GM21528 (cell line): ENCODE measurements around the gene ZNF174.

ENCODE experiments used
- ATAC-seq: cut with Tn5 transposase; IDR thresholded peaks from one replicate; pipeline ENCODE4 v1.9.1; 2021; ENCODE audit warnings: mild to moderate bottlenecking, moderate library complexity; ENCODE audit not compliant: unreplicated experiment, low FRiP score

ZNF174 gene

DNA sequence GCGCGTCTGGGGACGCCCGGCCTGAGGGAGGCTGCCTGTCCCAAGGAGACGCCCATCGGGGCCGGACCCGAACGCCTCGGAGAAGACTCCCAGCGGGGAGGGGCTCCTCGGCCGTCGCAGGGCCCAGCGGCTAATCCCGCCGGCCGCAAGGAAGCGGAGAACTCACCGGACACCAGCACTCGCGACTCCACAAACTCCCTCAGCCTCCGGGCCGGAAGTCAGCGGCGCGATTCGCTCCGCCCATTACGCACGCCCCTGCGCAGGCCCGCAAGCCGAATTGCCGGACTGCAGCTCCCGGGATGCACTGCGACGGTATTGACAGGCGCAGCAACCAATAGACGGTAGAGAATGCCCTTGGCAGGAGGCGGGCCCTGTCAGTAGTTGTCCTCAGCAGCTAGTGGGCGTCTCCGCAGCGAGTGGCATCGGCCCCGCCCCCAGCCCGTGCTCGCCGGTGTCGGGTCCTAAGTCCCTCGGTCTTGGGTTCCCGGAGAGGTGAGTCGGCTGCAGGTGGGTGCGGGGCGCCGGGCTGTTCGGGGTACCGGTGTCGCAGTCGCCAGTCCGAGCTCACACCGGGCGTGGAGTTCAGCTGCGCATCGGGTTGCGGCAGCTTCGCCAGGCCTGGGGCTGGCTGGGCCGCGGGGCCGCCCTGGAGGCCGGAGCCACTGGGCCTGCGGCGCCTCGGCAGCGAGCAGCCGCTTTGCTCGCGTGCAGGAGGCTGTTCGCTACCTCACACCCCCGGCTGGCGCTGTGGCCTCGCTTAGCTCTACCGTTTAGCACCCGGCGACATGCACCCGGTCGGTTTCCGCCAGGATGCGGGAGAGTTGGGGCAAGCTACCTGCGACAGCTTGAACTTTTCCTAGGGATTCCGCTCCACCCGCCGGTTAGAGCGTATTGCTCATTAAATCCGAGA lies at the start of gene ZNF174, which contains the start of gene ZSCAN32:
Gene ZNF174 (plus strand): TSS at position 437 of the 910 bp plus-strand sequence. CDS start 790 bp downstream, outside the sequence.
Gene ZSCAN32 (minus strand): TSS at position 226 of the 910 bp plus-strand sequence. CDS start 3,447 bp downstream, outside the sequence.
- peak; percentile 96 for ATAC-seq

DNA sequence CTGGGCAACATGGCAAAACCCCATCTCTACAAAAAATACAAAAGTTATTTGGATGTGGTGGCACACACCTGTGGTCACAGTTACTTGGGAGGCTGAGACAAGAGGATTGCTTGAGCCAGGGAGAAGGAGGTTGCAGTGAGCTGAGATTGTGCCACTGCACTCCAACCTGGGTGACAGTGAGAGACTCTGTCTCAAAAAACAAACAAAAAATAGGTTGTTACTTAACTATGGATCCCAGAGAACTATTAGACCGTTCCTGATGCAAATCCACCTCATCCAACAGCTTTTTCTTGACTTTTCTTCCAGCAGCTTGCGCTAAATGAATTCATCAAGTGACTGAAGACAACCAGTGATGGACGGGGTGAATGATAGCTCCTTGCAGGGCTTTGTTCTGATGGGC lies 45.4 kb upstream of the ZNF174 start, which contains the start of gene OR2C1:
Gene OR2C1 (plus strand): TSS at position 301 of the 400 bp plus-strand sequence. CDS start 52 bp downstream, at position 353.
- no peak for ATAC-seq

DNA sequence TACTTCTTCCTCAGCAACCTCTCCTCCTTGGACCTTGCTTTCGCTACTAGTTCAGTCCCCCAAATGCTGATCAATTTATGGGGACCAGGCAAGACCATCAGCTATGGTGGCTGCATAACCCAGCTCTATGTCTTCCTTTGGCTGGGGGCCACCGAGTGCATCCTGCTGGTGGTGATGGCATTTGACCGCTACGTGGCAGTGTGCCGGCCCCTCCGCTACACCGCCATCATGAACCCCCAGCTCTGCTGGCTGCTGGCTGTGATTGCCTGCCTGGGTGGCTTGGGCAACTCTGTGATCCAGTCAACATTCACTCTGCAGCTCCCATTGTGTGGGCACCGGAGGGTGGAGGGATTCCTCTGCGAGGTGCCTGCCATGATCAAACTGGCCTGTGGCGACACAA lies 44.9 kb upstream of the ZNF174 start:
- ATAC-seq, result no peak

DNA sequence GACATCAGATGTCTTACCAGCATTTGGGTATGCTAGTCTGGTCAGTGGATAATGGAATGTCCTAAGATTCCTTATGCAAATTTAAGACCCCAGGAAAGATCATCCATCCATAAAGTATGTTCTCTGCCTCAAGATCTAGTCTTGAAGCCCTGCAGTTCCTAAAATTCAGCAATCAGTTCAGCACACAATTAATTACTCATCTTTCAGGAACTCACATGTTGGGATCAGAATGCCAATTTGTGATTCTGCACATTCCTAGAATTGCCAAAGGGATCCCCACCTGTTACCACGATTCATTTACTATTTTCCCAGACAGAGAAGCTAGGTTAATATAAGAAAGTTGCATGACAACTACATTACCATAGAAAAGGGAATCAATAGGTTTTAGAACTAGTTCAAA lies 42.1 kb upstream of the ZNF174 start:
- ATAC-seq, result no peak

DNA sequence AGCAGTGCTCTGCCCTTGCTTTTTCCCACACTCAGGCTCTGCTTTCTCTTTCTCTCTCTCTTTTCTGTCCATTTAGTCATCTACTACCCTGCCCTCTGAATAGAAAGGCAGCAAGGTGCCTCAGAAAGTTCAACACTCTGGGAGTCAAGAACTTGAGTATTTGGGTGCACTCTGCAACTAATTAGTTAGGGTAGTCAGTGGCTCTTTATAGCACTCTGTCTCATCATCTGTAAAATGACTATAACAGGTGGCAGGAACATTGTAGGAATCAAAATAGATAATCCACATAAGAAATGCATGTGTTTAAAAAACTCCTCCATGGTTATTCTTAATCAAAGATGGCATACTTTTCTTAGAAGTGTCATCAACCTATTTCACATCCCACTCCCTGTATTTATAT lies 38.1 kb upstream of the ZNF174 start:
- ATAC-seq, result no peak

DNA sequence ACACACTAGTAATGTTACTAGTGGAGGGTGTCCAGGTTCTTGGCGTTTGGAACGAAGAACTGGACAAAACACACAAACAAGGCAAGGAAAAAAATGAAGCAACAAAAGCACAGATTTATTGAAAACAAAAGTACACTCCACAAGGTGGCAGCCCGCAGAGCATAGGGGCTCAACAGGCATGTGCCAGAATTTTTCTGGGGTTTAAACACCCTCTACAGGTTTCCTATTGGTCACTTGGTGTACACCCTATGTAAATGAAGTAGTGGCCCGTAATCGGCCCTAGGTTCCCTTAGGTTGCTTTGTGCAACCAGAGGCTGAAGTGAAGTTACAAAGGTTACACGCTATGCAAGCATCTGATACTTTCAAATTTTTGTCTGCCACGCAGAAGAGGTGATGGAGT lies 37.2 kb upstream of the ZNF174 start:
- no peak for ATAC-seq

DNA sequence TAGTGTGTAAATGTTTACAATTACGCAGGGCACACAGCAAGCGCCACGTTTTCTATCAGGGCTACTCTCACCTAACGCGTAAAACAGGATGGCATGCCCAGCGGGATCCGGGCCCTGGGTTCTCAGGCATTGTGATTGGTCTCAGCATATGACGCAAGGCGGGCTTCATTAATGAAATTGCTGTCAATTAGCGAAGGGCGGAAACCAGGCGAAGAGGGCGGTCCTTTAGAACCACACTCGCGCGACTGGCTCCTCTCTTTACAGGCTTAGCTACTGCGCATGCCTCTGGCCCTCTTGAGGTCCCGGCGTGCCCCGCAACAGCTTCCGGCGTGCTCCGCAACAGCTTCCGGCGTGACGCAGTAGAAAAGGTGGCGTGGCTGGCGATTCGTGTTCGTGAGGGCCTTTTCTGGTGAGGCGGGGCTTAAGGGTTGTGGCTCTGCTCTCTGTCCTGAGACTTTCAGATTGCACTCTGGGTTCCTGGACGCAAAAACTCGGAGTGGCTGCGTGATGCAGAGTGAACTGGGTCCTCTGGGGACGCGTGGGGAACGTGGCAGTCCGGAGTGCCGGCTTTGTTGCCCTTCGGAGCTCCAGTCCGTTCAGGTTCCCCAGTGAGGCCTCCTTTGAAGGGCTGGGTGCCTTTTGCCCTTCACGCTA lies 36.1 kb upstream of the ZNF174 start:
- ATAC-seq, result peak; percentile 86

DNA sequence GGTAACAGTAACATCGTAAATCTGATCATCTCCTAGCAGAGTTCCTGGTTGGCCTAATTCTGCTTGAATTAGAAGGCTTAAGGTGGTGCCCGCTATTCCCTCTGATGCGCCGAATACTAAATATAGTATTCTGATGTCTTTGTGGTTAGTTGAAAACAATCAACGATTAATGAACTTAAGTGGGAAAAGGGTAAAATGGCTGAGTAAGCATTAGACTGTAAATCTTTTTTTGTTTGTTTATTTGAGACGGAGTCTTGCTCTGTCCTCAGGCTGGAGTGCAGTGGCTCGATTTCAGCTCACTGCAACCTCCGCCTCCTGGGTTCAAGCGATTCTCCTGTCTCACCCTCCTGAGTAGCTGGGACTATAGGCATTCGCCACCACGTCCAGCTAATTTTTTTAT lies 31.9 kb upstream of the ZNF174 start:
- no peak for ATAC-seq

DNA sequence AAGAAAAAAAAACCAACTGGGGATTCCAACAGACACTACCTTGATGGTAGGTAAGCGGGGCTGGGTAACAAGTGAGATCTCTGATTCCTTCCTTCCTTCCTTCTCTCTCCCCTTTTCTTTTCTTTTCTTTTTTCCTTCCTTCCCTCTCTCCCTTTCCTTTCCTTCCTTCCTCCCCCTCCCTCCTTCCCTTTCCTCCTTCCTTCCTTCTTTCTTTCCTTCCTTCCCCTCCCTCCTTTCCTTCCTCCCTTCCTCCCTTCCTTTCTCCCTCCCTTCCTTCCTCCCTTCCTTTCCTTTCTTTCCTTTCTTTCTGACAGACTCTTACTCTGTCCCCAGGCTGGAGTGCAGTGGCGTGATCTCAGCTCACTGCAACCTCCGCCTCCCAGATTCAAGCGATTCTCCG lies 25.3 kb upstream of the ZNF174 start:
- ATAC-seq, result no peak

DNA sequence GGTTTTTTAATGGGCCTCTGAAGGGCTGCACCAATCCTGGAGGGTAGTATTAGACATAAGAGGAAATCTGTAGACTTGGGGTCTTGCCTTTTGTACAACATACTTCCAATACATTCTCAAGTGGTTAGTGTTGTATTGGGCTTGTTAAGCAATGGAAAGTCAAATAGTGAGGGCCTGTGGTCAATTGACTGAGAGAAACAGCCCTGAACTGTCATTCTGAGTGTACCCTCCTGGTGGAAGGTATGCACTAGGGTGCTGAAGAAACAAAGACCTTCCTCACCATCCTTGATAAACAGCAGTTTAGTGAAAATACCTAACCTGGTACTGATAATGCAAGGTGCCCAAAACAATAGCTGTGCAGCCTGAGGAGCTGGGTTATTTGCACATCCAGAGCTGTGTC lies 23.1 kb upstream of the ZNF174 start:
- ATAC-seq, result no peak

DNA sequence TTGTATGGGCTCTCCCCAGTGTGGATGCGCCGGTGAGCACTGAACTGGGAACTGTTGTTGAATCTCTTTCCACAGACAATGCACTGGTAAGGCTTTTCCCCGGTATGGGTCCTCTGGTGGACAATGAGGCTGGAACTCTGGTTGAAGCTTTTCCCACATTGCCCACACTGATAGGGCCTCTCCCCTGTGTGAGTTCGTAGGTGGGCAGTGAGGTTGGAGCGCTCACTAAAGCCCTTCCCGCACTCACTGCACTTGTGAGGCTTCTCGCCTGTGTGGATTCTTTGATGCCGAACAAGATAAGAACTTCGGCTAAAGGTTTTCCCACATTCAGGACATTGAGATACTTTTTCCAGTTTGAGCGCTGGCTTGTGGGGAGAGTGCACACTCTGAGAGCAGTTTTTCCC lies 18.0 kb upstream of the ZNF174 start:
- ATAC-seq, result no peak

DNA sequence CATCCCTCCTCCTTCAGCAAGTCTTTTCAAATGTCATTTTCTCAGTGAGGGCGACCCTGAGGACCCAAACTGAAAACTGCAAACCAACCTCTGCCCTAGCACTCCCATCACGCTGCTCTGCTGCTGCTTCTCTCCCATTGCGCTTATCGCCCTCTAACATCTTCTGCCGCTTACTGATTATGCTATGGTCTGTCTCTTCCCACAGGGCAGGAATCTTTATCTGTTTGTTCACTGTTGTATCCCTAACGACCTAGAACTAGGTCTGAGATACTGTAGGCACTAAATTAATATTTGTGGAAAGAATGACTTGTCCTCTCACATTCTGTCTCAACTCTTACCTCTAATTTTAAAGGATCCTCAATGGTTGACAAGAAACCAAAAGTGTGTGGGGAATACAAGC lies 12.7 kb upstream of the ZNF174 start:
- no peak for ATAC-seq

DNA sequence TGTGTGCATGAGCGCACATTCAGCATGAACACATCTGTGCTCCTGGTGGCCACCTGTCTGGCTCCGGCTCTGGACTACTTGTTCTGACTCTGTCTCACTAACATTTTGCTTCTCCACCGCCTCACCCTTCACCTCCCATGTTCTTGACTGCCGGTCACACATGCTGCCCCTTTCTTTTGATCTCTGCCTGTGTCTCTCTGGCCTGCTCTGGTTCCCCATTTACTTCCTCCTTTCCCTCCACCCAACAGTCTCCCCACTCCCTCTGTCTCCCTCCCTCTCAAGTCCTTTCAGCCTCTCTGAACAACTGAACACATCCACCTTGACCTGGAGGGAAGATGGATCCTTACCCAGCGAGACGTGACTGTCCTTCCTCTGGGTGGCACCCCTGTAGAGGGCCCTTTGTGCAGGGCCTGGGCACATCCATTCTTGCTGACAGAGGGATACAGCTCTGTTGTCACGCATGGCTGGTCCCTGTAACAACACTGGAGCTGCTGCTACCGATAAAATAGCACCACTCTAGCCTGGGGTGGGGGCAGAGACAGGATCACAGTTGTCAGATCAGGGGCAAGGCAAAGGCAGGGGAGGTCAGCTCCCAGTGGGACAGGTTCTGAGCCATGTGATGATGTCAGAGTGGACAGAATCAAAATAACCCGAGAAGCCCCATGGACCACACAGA lies 11.2 kb upstream of the ZNF174 start:
- ATAC-seq, result no peak

DNA sequence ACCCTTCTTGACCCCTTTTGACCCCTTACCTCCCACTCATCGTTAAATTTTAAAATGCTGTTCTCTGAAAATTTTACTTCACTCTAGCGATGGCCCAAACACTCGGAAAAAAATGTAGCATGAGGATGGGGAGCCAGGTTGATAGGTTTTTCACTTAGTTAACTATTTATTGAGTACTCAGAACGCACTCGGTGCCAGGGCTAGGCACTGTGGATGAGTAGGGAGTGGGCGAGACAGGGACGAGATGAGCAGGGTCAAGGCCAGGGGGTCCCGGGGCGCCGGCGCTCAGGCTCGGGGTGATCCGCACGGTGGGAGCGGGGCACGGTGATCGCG lies 603 bp upstream of the ZNF174 start:
- peak; percentile 39 for ATAC-seq

DNA sequence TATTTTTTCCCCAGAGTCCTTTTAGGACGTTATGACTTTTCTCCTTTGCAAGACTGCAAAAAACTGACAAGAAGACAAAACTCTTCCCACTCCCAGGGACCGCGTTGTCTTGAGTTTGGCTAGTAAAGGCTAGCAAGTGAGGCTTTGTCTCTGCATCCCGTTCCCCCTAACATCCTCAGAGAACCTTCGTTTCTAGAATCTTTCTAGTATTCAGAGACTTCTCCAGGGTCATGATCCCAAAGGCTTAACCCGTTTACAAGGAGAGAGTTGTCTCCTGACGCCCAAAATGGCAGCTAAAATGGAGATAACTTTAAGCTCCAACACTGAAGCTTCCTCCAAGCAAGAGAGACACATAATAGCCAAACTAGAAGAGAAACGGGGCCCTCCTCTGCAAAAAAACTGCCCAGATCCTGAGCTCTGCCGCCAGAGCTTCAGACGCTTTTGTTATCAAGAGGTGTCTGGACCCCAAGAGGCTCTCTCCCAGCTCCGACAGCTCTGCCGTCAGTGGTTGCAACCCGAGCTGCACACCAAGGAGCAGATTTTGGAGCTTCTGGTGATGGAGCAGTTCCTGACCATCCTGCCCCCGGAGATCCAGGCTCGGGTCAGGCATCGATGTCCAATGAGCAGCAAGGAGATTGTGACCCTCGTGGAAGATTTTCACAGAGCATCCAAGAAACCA lies 843 bp downstream of the ZNF174 start:
- no peak for ATAC-seq

DNA sequence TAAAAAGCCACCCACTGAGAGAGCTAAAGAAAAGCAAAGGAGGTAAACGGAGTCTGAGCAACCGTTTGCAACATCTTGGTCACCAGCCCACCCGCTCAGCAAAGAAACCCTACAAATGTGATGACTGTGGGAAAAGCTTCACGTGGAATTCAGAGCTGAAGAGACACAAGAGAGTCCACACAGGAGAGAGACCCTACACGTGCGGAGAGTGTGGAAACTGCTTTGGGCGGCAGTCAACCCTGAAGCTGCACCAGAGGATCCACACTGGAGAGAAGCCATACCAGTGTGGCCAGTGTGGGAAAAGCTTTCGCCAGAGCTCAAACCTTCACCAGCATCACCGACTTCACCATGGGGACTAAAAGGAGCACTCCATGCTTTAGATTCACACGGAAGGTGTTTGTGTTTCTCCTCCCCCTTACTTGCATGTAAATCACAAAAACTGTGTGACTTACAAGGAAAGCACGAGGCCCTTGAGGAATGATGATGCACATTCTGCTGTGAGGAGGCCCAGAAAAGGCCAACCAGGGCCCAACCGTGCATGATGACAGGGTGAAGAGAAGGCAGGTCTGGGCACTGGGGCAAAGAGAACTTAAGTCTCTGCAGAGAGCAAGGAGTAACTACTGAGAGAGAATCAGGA lies 7.7 kb downstream of the ZNF174 start:
- ATAC-seq, result no peak

DNA sequence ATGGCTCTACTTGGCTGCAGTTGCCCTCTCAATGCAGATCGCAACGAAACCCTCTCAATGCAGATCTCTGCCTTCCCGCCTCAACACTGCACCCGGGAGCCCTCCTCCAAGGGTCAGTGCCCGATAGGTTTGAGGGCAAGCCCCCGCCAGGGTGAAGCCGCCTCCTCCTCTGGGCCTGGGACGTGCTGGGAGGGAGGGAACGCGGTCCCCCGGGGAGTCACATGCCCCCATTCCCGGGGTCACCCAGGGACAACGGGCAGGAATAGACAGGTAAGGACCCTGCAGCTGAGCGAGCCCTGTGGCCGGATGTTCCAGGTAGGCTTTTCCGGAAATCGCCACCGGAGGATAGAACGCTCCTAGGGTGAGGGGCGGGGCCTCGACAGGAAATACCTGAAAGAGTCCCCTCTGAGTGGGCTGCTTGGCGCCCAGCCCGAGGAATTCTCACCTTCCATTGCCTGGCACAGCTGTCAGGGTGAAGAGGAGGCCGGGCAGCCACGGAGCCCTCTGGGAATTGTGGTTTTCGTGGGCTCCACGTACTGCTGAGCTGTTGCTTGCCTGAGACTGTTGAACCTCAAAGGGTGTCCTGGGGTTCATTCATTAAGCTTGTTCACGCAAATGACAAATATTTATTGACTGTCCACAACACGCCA lies 12.8 kb downstream of the ZNF174 start:
- ATAC-seq, result no peak

DNA sequence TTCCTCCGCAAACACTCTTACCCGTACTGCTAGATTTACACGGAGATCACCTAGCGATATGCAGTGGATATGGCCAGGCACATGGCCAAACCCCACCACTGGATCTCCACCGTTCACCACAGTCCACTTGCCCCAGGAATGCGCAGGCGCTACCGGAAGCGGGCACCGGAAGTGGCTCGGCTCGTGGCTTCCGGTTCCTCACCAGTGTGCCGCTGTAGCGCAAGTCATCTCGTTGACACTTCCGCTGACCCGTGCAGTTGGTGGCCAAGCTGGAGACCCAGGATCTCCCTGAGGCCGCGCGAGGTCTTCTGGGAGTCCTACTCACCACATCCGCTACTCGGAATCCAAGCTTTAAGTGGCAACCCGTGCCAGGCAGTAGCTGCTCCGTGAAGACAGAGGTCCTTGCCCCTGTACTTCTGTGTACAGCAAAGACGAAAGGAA lies 30.8 kb downstream of the ZNF174 start:
- ATAC-seq, result no peak

DNA sequence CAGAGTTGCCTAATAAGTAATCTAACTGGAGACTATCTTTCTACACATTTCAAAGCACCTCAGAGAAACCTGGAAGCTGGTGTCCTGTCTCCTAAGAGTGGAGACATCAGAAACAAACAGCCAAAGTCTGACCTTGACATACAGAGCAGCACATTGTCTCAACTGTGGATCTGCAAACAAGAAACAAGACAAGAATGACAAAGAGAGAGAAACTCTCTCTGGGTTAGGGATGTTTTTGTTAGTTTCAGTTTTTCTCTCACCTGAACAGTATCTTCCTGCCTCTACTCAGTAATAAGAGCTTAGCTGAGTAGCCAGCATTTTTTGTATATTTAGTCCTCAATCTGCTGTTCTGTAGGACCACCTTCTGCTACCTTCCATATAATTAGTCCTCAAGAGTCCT lies 33.4 kb downstream of the ZNF174 start:
- no peak for ATAC-seq

DNA sequence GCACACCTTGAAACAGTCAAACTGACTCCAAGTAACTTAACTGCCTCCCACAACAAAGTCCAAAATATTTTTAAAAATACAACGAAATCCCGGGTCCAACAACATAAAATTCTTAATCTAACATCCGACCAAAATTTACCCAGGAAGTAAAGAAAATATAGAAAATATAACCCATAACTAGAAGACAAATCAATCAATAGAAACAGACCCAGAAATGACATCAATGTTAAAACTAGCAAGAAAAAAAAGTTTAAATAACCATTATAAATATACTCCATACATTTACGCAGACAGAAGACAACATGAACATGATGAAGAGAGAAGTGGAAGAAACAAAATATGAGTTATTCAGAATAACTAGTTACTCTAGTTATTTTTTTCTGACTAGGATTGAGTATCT lies 38.6 kb downstream of the ZNF174 start:
- no peak for ATAC-seq
